ENCODE measurements around the gene CXCL9. TPM values are rescaled to one million over a fixed set of nuclear protein-coding genes. Genes with fewer than 3 reads are reported as not detected.

CXCL9 gene
- total and polyA plus RNA-seq, 4 donors, result 0.22 to 2.3 (median 1.3) TPM

DNA sequence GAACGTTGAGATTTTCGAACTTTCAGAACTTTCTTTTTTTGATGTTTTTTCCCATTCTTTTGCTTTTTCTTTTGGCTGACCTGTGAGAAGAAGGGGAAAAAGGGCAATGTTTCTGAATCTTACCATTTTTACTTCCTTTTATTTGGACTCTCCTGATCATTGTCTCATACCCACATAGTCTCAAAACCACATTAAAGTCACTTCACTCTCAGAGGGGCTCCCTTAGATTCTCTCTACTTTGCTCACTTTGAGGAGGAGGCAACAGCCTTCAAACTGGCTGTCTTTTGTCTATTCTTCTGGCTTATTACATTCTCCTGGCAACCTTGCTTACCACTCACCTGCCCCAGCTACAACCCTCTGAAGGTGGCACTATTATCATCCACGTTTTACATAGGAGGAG, 3.7 kb downstream of the CXCL9 start:
- TF ChIP-seq TAF1 (conservative IDR thresholded peaks at IDR 0.05) (no peak), RAD21 (IDR thresholded peaks at IDR 0.05) (no peak), GABPA (IDR thresholded peaks at IDR 0.05 in 1 of 2, conservative IDR thresholded peaks at IDR 0.05 in 1 of 2) (no peak), FOXA1 (IDR thresholded peaks at IDR 0.05) (no peak), JUND (IDR thresholded peaks at IDR 0.05) (no peak), EGR1 (IDR thresholded peaks at IDR 0.05; ENCODE audit: low read depth in 2 of 2) (no peak), RXRA (IDR thresholded peaks at IDR 0.05) (no peak), HNF4G (IDR thresholded peaks at IDR 0.05) (no peak), HNF4A (conservative IDR thresholded peaks at IDR 0.05) (no peak), SP1 (IDR thresholded peaks at IDR 0.05) (no peak)
- TF ChIP-seq, protein P1, sequence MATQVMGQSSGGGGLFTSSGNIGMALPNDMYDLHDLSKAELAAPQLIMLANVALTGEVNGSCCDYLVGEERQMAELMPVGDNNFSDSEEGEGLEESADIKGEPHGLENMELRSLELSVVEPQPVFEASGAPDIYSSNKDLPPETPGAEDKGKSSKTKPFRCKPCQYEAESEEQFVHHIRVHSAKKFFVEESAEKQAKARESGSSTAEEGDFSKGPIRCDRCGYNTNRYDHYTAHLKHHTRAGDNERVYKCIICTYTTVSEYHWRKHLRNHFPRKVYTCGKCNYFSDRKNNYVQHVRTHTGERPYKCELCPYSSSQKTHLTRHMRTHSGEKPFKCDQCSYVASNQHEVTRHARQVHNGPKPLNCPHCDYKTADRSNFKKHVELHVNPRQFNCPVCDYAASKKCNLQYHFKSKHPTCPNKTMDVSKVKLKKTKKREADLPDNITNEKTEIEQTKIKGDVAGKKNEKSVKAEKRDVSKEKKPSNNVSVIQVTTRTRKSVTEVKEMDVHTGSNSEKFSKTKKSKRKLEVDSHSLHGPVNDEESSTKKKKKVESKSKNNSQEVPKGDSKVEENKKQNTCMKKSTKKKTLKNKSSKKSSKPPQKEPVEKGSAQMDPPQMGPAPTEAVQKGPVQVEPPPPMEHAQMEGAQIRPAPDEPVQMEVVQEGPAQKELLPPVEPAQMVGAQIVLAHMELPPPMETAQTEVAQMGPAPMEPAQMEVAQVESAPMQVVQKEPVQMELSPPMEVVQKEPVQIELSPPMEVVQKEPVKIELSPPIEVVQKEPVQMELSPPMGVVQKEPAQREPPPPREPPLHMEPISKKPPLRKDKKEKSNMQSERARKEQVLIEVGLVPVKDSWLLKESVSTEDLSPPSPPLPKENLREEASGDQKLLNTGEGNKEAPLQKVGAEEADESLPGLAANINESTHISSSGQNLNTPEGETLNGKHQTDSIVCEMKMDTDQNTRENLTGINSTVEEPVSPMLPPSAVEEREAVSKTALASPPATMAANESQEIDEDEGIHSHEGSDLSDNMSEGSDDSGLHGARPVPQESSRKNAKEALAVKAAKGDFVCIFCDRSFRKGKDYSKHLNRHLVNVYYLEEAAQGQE (IDR thresholded peaks at IDR 0.05), result no peak
- TF ChIP-seq, protein P2, sequence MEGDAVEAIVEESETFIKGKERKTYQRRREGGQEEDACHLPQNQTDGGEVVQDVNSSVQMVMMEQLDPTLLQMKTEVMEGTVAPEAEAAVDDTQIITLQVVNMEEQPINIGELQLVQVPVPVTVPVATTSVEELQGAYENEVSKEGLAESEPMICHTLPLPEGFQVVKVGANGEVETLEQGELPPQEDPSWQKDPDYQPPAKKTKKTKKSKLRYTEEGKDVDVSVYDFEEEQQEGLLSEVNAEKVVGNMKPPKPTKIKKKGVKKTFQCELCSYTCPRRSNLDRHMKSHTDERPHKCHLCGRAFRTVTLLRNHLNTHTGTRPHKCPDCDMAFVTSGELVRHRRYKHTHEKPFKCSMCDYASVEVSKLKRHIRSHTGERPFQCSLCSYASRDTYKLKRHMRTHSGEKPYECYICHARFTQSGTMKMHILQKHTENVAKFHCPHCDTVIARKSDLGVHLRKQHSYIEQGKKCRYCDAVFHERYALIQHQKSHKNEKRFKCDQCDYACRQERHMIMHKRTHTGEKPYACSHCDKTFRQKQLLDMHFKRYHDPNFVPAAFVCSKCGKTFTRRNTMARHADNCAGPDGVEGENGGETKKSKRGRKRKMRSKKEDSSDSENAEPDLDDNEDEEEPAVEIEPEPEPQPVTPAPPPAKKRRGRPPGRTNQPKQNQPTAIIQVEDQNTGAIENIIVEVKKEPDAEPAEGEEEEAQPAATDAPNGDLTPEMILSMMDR (IDR thresholded peaks at IDR 0.05; ENCODE audit: low read depth, low read length, missing input control), result no peak
- TF ChIP-seq, protein P3, sequence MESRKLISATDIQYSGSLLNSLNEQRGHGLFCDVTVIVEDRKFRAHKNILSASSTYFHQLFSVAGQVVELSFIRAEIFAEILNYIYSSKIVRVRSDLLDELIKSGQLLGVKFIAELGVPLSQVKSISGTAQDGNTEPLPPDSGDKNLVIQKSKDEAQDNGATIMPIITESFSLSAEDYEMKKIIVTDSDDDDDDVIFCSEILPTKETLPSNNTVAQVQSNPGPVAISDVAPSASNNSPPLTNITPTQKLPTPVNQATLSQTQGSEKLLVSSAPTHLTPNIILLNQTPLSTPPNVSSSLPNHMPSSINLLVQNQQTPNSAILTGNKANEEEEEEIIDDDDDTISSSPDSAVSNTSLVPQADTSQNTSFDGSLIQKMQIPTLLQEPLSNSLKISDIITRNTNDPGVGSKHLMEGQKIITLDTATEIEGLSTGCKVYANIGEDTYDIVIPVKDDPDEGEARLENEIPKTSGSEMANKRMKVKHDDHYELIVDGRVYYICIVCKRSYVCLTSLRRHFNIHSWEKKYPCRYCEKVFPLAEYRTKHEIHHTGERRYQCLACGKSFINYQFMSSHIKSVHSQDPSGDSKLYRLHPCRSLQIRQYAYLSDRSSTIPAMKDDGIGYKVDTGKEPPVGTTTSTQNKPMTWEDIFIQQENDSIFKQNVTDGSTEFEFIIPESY (IDR thresholded peaks at IDR 0.05), result no peak
- TF ChIP-seq, protein P4, sequence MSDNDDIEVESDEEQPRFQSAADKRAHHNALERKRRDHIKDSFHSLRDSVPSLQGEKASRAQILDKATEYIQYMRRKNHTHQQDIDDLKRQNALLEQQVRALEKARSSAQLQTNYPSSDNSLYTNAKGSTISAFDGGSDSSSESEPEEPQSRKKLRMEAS (IDR thresholded peaks at IDR 0.05), result no peak
- H3K27me3 ChIP-seq (ENCODE audit: control insufficient read depth in 4 of 4, insufficient read depth in 4 of 4, low read length in 3 of 4), result no peaks in the 10 kb centered on the region
- no peaks in the 10 kb centered on the region for H3K36me3 ChIP-seq (ENCODE audit: control insufficient read depth in 4 of 4, insufficient read depth in 3 of 4, low read depth in 1 of 4, low read length in 3 of 4)
- 92% methylated on average over 3 of the region's 3 CpGs for WGBS
- H3K4me3 ChIP-seq (ENCODE audit: low read depth in 1 of 3, low read length in 3 of 3), result no peak overlapping the region
- peaks cover 2 to 15% (median 9%) of the 10 kb centered on the region in 4 donors for H3K4me1 ChIP-seq (ENCODE audit: control insufficient read depth in 4 of 4, insufficient read depth in 4 of 4, low read length in 3 of 4)
- no peak for DNase-seq (ENCODE audit: low spot score)
- H3K9ac ChIP-seq (ENCODE audit: low read depth in 1 of 2, low read length in 2 of 2), result no peak overlapping the region
- H3K9me3 ChIP-seq (ENCODE audit: control insufficient read depth in 4 of 4, low read length in 3 of 4), result no peaks in the 10 kb centered on the region
- H3K27ac ChIP-seq (ENCODE audit: low read depth in 1 of 2, low read length in 2 of 2), result no peak overlapping the region

DNA sequence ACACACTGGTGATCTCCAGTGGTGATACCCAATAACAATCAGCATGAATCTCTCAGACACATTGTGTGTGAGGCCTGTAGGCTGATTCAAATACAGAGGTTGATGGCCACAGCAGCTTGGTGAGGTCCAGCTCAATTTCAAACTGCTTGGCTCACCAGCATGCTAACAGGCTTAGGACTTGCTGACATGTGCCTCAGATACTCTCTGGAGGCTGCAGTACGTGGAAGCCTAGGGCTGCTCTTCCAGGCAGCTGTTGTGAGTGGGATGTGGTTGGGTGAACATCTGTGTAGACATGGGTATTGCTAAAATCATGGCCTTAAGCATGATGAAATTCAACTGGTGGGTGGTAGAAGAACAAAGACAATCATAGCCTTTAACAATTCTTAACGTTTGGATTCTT, 4.3 kb downstream of the CXCL9 start:
- TF ChIP-seq, protein P4 (IDR thresholded peaks at IDR 0.05), result no peak
- TF ChIP-seq EGR1 (IDR thresholded peaks at IDR 0.05; ENCODE audit: low read depth in 2 of 2), result no peak
- no peak for TF ChIP-seq FOXA1 (IDR thresholded peaks at IDR 0.05)
- TF ChIP-seq GABPA (IDR thresholded peaks at IDR 0.05 in 1 of 2, conservative IDR thresholded peaks at IDR 0.05 in 1 of 2), result no peak
- TF ChIP-seq HNF4G (IDR thresholded peaks at IDR 0.05), result no peak
- TF ChIP-seq, protein P3 (IDR thresholded peaks at IDR 0.05), result no peak
- TF ChIP-seq, protein P5, sequence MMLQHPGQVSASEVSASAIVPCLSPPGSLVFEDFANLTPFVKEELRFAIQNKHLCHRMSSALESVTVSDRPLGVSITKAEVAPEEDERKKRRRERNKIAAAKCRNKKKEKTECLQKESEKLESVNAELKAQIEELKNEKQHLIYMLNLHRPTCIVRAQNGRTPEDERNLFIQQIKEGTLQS (IDR thresholded peaks at IDR 0.05), result no peak
- Histone ChIP-seq H3K4me3 (ENCODE audit: low read depth in 1 of 3, low read length in 3 of 3) (no peak overlapping the region), H3K27me3 (ENCODE audit: control insufficient read depth in 4 of 4, insufficient read depth in 4 of 4, low read length in 3 of 4) (no peaks in the 10 kb centered on the region), H3K9me3 (ENCODE audit: control insufficient read depth in 4 of 4, low read length in 3 of 4) (no peaks in the 10 kb centered on the region), H3K27ac (ENCODE audit: low read depth in 1 of 2, low read length in 2 of 2) (no peak overlapping the region), H3K4me1 (ENCODE audit: control insufficient read depth in 4 of 4, insufficient read depth in 4 of 4, low read length in 3 of 4) (peaks cover 2 to 15% (median 9%) of the 10 kb centered on the region in 4 donors), H3K36me3 (ENCODE audit: control insufficient read depth in 4 of 4, insufficient read depth in 3 of 4, low read depth in 1 of 4, low read length in 3 of 4) (no peaks in the 10 kb centered on the region), H3K9ac (ENCODE audit: low read depth in 1 of 2, low read length in 2 of 2) (no peak overlapping the region)
- WGBS, result 82% methylated on average over 2 of the region's 2 CpGs
- no peak for DNase-seq (ENCODE audit: low spot score)
